Fibroblast of the aortic adventitia (primary cell): ENCODE results near the gene ZNF609. TPM values are rescaled to one million over a fixed set of nuclear protein-coding genes. Genes with fewer than 3 reads are reported as not detected.

ENCODE experiments used
- DNase-seq: peaks from one replicate; pipeline ENCODE4 v3.0.0-alpha.2; 2010; ENCODE audit warnings: low read depth
- H3K4me3 ChIP-seq: 2 replicates; pipeline ENCODE4 v1.5.1; 2011; ENCODE audit warnings: low read depth, mild to moderate bottlenecking, control low read depth, low read length, moderate library complexity
- total RNA-seq: library from RNA; depleted of rRNA; stranded (reverse); fragments of >200 nt; gene quantifications from 2 replicates; pipeline ENCODE4 v1.2.3, GENCODE V29; 2012; ENCODE audit warnings: low replicate concordance
- TF ChIP-seq, protein P1 (sequence below): IDR thresholded peaks from 2 replicates; pipeline ENCODE4 v1.5.1; 2011; ENCODE audit warnings: mild to moderate bottlenecking, low read length, control low read depth, inconsistent platforms; ENCODE audit not compliant: insufficient read depth

Gene ZNF609
- total RNA-seq, 1 donor = 19.3 TPM

DNA sequence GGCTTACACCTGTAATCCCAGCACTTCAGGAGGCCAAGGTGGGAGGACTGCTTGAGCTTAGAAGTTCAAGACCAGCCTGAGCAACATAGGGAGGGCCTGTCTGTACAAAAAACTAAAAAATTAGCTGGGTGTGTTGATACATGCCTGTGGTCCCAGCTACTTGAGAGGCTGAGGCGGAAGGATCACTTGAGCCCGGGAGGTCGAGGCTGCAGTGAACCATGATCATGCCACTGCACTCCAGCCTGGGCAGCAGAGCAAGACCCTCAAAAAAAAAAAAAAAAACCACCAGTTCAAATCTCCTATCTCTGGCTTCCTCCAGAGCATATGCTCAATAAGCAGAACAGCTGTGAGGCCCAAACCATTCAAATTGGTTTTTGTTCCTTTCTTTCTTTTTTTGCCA lies 53.4 kb downstream of the ZNF609 start:
- no peak for DNase-seq
- no peak overlapping the region for H3K4me3 ChIP-seq
- TF ChIP-seq, protein P1, sequence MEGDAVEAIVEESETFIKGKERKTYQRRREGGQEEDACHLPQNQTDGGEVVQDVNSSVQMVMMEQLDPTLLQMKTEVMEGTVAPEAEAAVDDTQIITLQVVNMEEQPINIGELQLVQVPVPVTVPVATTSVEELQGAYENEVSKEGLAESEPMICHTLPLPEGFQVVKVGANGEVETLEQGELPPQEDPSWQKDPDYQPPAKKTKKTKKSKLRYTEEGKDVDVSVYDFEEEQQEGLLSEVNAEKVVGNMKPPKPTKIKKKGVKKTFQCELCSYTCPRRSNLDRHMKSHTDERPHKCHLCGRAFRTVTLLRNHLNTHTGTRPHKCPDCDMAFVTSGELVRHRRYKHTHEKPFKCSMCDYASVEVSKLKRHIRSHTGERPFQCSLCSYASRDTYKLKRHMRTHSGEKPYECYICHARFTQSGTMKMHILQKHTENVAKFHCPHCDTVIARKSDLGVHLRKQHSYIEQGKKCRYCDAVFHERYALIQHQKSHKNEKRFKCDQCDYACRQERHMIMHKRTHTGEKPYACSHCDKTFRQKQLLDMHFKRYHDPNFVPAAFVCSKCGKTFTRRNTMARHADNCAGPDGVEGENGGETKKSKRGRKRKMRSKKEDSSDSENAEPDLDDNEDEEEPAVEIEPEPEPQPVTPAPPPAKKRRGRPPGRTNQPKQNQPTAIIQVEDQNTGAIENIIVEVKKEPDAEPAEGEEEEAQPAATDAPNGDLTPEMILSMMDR = no peak

DNA sequence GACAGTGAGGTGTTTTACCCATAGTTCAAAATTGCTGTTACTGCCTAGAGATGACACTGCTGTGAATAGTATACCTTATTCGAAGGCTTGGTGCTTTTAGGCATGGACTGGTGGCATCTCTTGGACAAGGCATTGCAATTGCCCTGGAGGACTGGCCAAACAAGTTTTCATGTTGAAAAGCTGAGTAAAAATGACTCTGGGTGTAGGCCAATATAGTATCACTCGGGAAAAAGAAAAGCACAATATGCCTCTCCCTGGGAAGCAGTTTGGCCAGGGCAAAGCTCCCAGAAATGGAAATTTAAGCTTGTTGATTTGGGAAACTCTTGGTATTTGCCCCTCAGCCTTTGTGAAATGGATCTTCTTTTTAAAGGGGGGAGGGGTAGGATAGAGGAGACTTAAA lies 54.8 kb downstream of the ZNF609 start:
- no peak for DNase-seq
- TF ChIP-seq, protein P1 = no peak

DNA sequence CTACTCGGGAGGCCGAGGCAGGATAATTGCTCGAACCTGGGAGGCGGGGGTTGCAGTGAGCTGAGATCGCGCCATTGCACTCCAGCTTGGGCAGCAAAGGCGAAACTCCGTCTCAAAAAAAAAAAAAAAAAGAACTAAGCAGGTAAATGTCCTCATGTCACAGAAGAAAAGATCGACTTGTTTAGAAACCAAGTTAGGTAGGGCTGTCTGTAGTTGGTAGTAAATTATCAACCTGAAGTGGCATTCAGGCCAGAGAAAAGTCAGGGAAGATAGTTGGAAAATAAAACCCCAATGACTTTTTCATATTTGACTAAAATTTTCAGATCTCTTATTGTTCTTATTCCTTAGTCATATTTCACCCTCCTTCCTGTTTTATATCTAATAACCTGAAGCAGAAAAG lies 55.4 kb downstream of the ZNF609 start:
- H3K4me3 ChIP-seq = no peak overlapping the region
- DNase-seq = no peak
- TF ChIP-seq, protein P1 = no peak

More for the DNA sequence above, 54.8 kb downstream of the ZNF609 start:
- H3K4me3 ChIP-seq = no peak overlapping the region

DNA sequence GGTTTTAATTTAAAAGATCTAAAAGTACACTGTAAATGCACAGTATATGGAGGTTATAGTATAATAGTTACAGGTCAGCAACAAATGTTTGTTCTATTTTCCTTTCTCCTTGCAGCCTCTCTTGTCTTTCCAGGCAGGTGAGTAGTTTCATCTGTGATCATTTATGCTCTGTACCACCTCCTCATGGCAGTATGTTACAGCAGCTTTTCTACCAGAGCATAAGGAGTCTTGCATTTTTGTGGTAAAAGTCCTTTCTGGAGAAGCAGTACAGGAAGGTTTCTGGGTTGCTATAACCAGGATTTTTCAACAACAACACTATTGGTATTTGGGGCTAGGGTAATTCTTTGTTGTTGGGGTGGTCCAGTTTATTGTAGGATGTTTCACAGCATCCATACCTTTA lies 59.5 kb downstream of the ZNF609 start:
- no peak for DNase-seq
- TF ChIP-seq, protein P1 = no peak

DNA sequence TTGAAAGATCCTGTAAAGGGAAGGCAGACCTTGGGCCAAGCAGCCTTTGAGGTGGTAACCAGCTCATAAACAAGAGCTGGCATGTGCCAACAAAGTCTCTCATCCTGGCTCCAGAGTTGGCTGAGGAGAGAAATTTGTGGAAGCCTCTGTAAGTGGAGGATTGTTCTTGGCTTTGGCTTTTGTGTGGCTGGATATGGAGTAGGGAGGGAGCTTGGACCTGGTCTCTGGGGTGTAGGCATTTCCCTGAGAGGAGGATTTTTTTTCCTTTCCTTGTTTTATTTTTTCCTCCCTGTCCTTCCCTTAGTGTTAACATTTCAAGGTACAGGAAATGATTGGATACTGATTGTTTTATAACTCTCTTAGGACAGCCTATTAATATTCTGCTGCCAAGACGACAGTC lies 60.8 kb downstream of the ZNF609 start:
- DNase-seq = peak; percentile 48
- no peak overlapping the region for H3K4me3 ChIP-seq
- TF ChIP-seq, protein P1 = no peak

More for the DNA sequence above, 59.5 kb downstream of the ZNF609 start:
- H3K4me3 ChIP-seq = no peak overlapping the region

DNA sequence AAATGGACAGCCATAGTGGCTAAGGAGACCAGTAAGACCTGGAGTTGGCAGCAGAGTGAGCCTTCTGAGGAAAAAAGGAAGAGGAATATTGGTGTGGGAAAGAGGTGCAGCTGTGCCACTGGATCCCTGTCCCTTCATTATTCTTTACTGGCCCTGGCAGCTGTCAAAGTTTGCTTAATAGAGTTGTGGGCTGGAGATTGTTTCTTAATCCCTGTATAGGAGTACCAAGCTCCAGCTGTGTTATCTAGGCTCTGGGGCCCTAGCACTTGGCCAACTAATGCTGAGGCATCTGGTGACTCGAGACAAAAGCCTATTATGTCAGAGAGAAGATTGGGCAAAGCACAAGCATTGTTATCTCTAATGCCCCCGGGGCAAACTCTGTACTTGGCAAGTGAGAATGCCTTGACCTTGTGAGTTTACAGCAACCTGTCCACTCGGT lies 61.4 kb downstream of the ZNF609 start:
- TF ChIP-seq, protein P1 = no peak
- H3K4me3 ChIP-seq = no peak overlapping the region
- DNase-seq = peak; percentile 88

DNA sequence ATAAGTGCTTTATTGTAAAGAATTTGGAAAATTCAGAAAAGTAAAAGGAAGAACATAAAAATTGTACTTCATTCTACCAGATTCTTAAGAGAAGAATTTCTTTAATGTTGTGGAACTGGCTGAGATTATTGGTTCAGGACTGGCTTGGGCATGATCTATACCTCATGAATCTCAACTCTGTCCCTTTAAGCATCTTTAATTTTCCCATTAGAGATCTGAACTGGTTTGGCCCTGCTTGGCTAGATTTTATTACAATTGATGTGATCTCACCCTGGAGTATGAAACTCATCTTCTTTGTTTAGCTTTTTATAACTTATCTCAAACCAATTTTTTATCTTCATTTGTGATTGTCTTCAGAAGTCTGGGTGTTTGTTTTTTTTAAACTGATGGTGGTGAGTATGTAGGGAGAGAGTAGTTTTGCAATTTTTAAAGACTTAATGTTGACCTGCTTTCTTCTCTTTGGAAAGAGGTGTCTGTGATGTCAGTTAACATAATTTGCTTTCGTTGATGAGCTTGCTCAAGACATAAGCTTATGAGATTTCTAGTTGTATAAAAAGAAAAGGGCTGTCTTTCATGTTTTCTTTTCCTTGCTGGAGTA lies 61.9 kb downstream of the ZNF609 start:
- DNase-seq = peak; percentile 58
- H3K4me3 ChIP-seq = no peak overlapping the region
- TF ChIP-seq, protein P1 = no peak
